ENCODE results near the gene HECW1. TPM values are rescaled to one million over a fixed set of nuclear protein-coding genes. Genes with fewer than 3 reads are reported as not detected.

The HECW1 gene
- total RNA-seq, 2 experiments from 2014 or later: not detected

- no peaks in the 10 kb centered on the region for H3K4me1 Mint-ChIP-seq (ENCODE audit: low read depth)
- POLR2A ChIA-PET: no interaction called here
- intact Hi-C loops (cut with micrococcal nuclease): no loop called here
- H3K4me3 Mint-ChIP-seq: no peak overlapping the region
- peaks cover 6% of the 10 kb centered on the region for H3K27me3 Mint-ChIP-seq
- no peak overlapping the region for H3K27ac Mint-ChIP-seq
- CTCF ChIA-PET: no interaction called here
- no peaks in the 10 kb centered on the region for H3K9me3 Mint-ChIP-seq
- DNase-seq: no peak
- no peaks in the 10 kb centered on the region for H3K36me3 Mint-ChIP-seq
Observed at GRCh38 chr7:43379210-43379609, 266.8 kb downstream of the HECW1 start.

DNA sequence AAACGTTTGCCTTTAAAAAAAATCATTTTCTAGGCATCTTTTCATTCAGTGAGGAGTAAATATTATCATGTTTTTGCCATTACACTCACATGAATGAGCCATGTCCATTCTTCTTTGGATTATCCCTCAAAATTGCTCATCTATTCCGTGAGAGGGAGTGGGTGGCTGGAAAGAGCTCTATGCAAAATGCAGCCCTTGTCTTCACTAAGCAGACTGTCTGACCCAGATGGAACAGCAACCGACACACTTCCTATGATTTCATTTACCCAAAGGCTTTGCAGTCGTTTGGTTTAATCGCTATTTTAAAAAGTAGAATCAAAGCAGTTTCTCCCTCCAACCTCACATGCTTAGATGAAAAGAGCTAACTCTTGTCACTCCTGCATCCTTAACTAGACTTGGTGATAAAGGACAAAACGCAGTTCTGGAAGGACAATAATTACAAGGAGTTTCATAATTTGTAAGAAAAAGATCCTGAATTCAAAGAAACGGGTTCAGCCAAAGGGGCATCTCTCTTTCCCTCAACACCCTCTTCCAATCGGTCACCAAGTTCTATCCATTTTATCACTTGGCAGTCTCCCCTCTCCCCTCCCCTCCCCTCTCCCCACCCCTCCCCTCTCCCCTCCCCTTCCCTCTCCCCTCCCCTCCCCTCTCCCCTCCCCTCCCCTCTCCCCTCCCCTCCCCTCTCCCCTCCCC lies 272.3 kb downstream of the HECW1 start:
- H3K4me1 Mint-ChIP-seq (ENCODE audit: low read depth): peaks cover 8% of the 10 kb centered on the region
- POLR2A ChIA-PET: no interaction called here
- no peaks in the 10 kb centered on the region for H3K36me3 Mint-ChIP-seq
- H3K9me3 Mint-ChIP-seq: peaks cover 5% of the 10 kb centered on the region
- H3K27ac Mint-ChIP-seq: no peak overlapping the region
- intact Hi-C loops (cut with micrococcal nuclease): no loop called here
- no peak overlapping the region for H3K4me3 Mint-ChIP-seq
- DNase-seq: no peak
- peaks cover 6% of the 10 kb centered on the region for H3K27me3 Mint-ChIP-seq
- CTCF ChIA-PET: interaction anchor here (2.0 kb wide), 1 partner anchor 55 kb away, joined by 5 read pairs; no protein-coding TSS in a partner anchor

- H3K9me3 Mint-ChIP-seq: peaks cover 5% of the 10 kb centered on the region
- H3K36me3 Mint-ChIP-seq: no peaks in the 10 kb centered on the region
- CTCF ChIA-PET: interaction anchor here (2.0 kb wide), 1 partner anchor 55 kb away, joined by 5 read pairs; no protein-coding TSS in a partner anchor
- intact Hi-C loops (cut with micrococcal nuclease): no loop called here
- H3K4me3 Mint-ChIP-seq: no peak overlapping the region
- no peak overlapping the region for H3K27ac Mint-ChIP-seq
- no peak for DNase-seq
- peaks cover 8% of the 10 kb centered on the region for H3K4me1 Mint-ChIP-seq (ENCODE audit: low read depth)
- peaks cover 6% of the 10 kb centered on the region for H3K27me3 Mint-ChIP-seq
- POLR2A ChIA-PET: no interaction called here
Observed at GRCh38 chr7:43385309-43385680, 272.8 kb downstream of the HECW1 start.

GRCh38 chr7:43385856-43386255 lies 273.4 kb downstream of the HECW1 start:
- DNase-seq: peak; percentile 60
- H3K9me3 Mint-ChIP-seq: peaks cover 5% of the 10 kb centered on the region
- H3K36me3 Mint-ChIP-seq: no peaks in the 10 kb centered on the region
- ChIA-PET CTCF (interaction anchor here (2.0 kb wide), 1 partner anchor 54 kb away, joined by 5 read pairs; no protein-coding TSS in a partner anchor), POLR2A (no interaction called here)
- intact Hi-C loops (cut with micrococcal nuclease): no loop called here
- H3K4me1 Mint-ChIP-seq (ENCODE audit: low read depth): peaks cover 8% of the 10 kb centered on the region
- H3K27me3 Mint-ChIP-seq: peaks cover 6% of the 10 kb centered on the region
- no peak overlapping the region for H3K27ac Mint-ChIP-seq
- no peak overlapping the region for H3K4me3 Mint-ChIP-seq

DNA sequence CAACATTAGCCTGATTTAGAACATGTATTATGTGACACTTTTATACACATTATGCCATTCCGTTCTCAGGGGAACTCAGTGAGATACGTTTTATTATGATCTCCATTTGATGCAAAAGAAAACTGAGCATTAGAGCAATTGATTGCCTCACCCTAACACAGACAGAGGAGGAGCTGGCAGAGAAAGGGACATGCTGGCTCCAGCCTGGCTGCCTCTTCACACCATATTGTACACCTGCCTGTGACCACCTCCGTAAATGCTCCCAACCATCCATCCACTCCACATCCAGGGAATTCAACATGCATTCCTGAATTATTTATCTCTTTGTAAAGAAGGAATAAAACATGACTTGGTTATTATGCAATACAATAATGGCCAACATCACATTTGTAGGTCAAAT lies 275.5 kb downstream of the HECW1 start:
- CTCF ChIA-PET: no interaction called here

GRCh38 chr7:43390576-43390975 lies 278.1 kb downstream of the HECW1 start:
- intact Hi-C loops (cut with micrococcal nuclease): no loop called here
- no peaks in the 10 kb centered on the region for H3K36me3 Mint-ChIP-seq
- peaks cover 4% of the 10 kb centered on the region for H3K27me3 Mint-ChIP-seq
- CTCF ChIA-PET: no interaction called here
- H3K4me3 Mint-ChIP-seq: no peak overlapping the region
- POLR2A ChIA-PET: no interaction called here
- H3K4me1 Mint-ChIP-seq (ENCODE audit: low read depth): peaks cover 6% of the 10 kb centered on the region
- no peak overlapping the region for H3K27ac Mint-ChIP-seq
- DNase-seq: no peak
- H3K9me3 Mint-ChIP-seq: peaks cover 5% of the 10 kb centered on the region

More for the DNA sequence above, 275.5 kb downstream of the HECW1 start:
- intact Hi-C loops (cut with micrococcal nuclease): no loop called here
- no peak for DNase-seq
- Mint-ChIP-seq H3K36me3 (no peaks in the 10 kb centered on the region), H3K4me3 (no peak overlapping the region), H3K9me3 (peaks cover 5% of the 10 kb centered on the region), H3K4me1 (ENCODE audit: low read depth) (peaks cover 8% of the 10 kb centered on the region), H3K27ac (no peak overlapping the region), H3K27me3 (peaks cover 6% of the 10 kb centered on the region)
- POLR2A ChIA-PET: no interaction called here

DNA sequence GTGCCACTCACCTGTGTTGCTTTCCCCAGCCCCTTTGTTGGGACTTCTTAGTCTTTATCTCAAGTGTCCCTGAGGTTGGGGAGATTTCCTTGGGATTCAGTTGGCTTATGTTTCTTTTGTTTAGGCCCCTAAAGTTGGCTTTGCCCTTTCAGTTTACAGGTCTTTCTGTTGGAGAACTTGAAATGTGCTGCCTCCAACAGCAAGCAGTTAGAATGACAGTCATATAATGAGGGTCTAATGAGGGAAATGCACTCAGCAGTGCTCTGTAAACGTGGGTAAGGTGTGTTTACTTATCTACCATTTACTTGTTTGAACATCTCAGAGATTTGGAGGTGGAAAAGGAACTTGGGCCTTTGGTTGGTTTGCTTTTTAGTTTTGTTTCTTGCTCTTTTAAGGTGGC lies 279.1 kb downstream of the HECW1 start:
- no peak for DNase-seq
- Mint-ChIP-seq H3K27ac (no peak overlapping the region), H3K4me1 (ENCODE audit: low read depth) (no peaks in the 10 kb centered on the region), H3K36me3 (no peaks in the 10 kb centered on the region), H3K27me3 (peaks cover 4% of the 10 kb centered on the region), H3K9me3 (no peaks in the 10 kb centered on the region), H3K4me3 (no peak overlapping the region)
- ChIA-PET POLR2A (no interaction called here), CTCF (no interaction called here)
- intact Hi-C loops (cut with micrococcal nuclease): no loop called here

GRCh38 chr7:43392638-43393330 lies 280.3 kb downstream of the HECW1 start:
- DNase-seq: no peak
- intact Hi-C loops (cut with micrococcal nuclease): no loop called here
- no peak overlapping the region for H3K4me3 Mint-ChIP-seq
- H3K27ac Mint-ChIP-seq: no peak overlapping the region
- H3K4me1 Mint-ChIP-seq (ENCODE audit: low read depth): no peaks in the 10 kb centered on the region
- H3K9me3 Mint-ChIP-seq: no peaks in the 10 kb centered on the region
- ChIA-PET CTCF (interaction anchor here (0.6 kb wide), 1 partner anchor 641 kb away, joined by 3 read pairs; no protein-coding TSS in a partner anchor), POLR2A (no interaction called here)
- H3K36me3 Mint-ChIP-seq: no peaks in the 10 kb centered on the region
- peaks cover 13% of the 10 kb centered on the region for H3K27me3 Mint-ChIP-seq

DNA sequence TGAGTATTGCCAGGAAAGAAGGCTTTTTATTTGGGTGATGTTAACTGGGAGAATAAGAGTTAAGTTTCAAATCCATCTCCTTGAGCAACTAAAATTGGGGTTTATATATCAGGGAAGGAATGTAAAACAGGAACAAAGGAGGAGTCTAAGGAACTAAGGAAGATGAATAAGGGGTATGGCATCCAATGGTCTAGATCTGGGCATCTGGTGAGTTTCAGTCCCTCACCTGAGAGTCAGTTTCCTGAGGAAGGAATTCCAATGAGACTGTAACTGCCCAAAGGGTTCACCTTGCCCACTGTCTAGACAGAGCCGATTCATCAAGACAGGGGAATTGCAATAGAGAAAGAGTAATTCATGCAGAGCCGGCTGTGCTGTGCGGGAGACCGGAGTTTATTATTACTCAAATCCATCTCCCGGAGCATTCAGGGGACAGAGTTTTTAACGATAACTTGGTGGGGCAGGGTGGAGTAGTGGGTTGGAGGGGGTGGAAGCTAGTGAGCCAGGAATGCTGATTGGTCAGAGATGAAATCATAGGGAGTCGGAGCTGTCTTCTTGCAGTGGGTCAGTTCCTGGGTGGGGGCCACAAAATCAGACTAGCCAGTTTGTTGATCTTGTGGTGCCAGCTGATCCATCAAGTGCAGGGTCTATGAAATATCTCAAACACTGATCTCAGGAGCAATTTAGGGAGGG lies 282.1 kb downstream of the HECW1 start:
- CTCF ChIA-PET: no interaction called here

DNA sequence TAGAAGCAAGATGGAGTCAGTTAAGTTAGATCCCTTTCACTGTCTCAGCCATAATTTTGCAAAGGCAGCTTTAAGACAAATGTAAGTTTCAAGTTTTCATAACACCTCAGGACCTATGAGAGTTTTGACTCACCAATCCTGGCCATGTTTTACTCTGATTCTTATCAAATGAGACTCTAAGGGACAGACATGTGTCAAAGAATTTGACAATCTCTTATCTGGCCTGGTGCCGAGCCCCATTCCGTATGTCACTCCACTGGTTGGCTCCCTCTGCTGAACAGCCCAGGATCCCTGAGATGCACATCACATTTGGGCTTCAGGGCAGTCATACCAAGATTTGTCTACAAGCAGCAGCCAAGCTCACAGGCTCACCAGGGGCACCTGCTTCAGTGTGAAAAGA lies 282.9 kb downstream of the HECW1 start:
- Mint-ChIP-seq H3K36me3 (no peaks in the 10 kb centered on the region), H3K27ac (no peak overlapping the region), H3K4me3 (no peak overlapping the region), H3K9me3 (no peaks in the 10 kb centered on the region), H3K4me1 (ENCODE audit: low read depth) (no peaks in the 10 kb centered on the region), H3K27me3 (peaks cover 13% of the 10 kb centered on the region)
- intact Hi-C loops (cut with micrococcal nuclease): no loop called here
- CTCF ChIA-PET: interaction anchor here (0.7 kb wide), 1 partner anchor 44 kb away, joined by 3 read pairs; no protein-coding TSS in a partner anchor
- POLR2A ChIA-PET: no interaction called here
- no peak for DNase-seq

More for the DNA sequence above, 282.1 kb downstream of the HECW1 start:
- Mint-ChIP-seq H3K9me3 (no peaks in the 10 kb centered on the region), H3K4me3 (no peak overlapping the region), H3K27ac (no peak overlapping the region), H3K27me3 (peaks cover 13% of the 10 kb centered on the region), H3K36me3 (no peaks in the 10 kb centered on the region), H3K4me1 (ENCODE audit: low read depth) (no peaks in the 10 kb centered on the region)
- no peak for DNase-seq
- POLR2A ChIA-PET: no interaction called here
- intact Hi-C loops (cut with micrococcal nuclease): no loop called here

DNA sequence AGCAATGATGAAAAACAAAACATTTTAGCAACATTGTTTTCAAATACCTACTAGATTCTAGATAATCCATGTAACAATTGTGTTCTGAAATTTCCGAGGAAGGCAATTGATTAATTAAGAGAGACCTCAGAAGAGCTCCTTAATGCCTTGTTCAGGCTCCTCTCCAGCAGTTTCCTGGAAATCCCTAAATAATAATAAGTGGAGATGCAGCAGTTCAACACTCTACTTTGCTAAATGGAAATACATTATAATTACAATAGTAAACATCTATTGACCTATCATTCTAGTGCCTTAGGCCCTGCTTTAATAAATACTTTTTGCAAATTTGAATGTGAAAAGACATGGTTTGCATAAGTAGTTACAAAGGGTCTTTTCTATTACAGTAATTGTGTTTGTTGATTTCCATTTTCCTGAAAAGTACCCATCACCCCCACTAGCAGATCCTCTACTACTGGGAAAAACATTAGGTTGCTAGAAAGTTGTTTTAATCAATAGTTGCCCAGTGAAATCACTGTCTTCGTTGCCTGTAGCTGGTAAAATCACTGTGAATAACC lies 283.8 kb downstream of the HECW1 start:
- CTCF ChIA-PET: no interaction called here
- Mint-ChIP-seq H3K4me1 (ENCODE audit: low read depth) (no peaks in the 10 kb centered on the region), H3K27me3 (peaks cover 13% of the 10 kb centered on the region), H3K36me3 (no peaks in the 10 kb centered on the region), H3K9me3 (no peaks in the 10 kb centered on the region), H3K27ac (no peak overlapping the region), H3K4me3 (no peak overlapping the region)
- POLR2A ChIA-PET: no interaction called here
- DNase-seq: no peak
- intact Hi-C loops (cut with micrococcal nuclease): no loop called here

DNA sequence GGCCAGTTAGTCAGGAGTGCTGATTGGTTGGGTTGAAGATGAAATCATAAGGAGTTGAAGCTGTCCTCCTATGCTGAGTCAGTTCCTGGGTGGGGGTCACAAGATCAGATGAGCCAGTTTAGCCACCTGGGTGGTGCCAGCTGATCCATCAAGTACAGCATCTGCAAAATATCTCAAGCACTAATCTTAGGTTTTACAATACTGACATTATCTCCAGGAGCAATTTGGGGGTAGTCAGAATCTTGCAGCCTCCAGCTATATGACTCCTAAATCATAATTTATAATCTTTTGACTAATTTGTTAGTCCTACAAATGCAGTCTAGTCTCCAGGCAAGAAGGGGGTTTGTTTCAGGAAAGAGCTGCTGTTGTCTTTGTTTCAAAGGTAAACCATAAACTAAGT lies 286.4 kb downstream of the HECW1 start:
- no peak overlapping the region for H3K27ac Mint-ChIP-seq
- ChIA-PET CTCF (interaction anchor here (0.8 kb wide), 1 partner anchor 41 kb away, joined by 3 read pairs; no protein-coding TSS in a partner anchor), POLR2A (no interaction called here)
- H3K4me3 Mint-ChIP-seq: no peak overlapping the region
- no peaks in the 10 kb centered on the region for H3K4me1 Mint-ChIP-seq (ENCODE audit: low read depth)
- no peaks in the 10 kb centered on the region for H3K36me3 Mint-ChIP-seq
- peaks cover 13% of the 10 kb centered on the region for H3K27me3 Mint-ChIP-seq
- no peak for DNase-seq
- H3K9me3 Mint-ChIP-seq: no peaks in the 10 kb centered on the region
- intact Hi-C loops (cut with micrococcal nuclease): no loop called here
